OCI-LY3 (cell line): ENCODE results near the gene SERTAD3.
"Not testable (repeated sequence)": the region's sequence is repeated elsewhere in the genome, so short reads cannot be mapped to it uniquely, and the experiment has no call there.

Experiments
- H2AFZ ChIP-seq: fragments of 200-600, 300-600 bp; shearing (Covaris generic); 2 replicates; pipeline ENCODE4 v1.6.0; 2014; ENCODE audit warnings: antibody characterized with exemption, low read depth, low read length
- H3K27ac ChIP-seq: fragments of 200-600, 300-600 bp; sonication (generic); 2 replicates; pipeline ENCODE4 v1.5.1; 2014; ENCODE audit warnings: mild to moderate bottlenecking, low read length, moderate library complexity, mixed read lengths
- H3K27me3 ChIP-seq: fragments of 200-600, 300-600 bp; sonication (generic); 2 replicates; pipeline ENCODE4 v1.6.1; 2014; ENCODE audit warnings: low read depth, low read length, mixed read lengths
- H3K36me3 ChIP-seq: fragments of 200-600, 300-600 bp; sonication (generic); replicated peaks from 2 replicates; pipeline ENCODE3; 2014; ENCODE audit warnings: low read depth, low read length, mixed read lengths
- H3K4me1 ChIP-seq: fragments of 300-600, 200-600 bp; sonication (generic); 2 replicates; pipeline ENCODE4 v1.6.1; 2014; ENCODE audit warnings: low read length, mixed read lengths
- H3K4me2 ChIP-seq: fragments of 200-600, 300-600 bp; sonication (generic); 2 replicates; pipeline ENCODE4 v1.6.1; 2014; ENCODE audit warnings: low read length, mixed read lengths
- H3K4me3 ChIP-seq: fragments of 300-600, 200-600 bp; sonication (generic); 2 replicates; pipeline ENCODE4 v1.5.1; 2014; ENCODE audit warnings: antibody characterized with exemption, mild to moderate bottlenecking, low read length, moderate library complexity
- H3K79me2 ChIP-seq: fragments of 300-600, 200-600 bp; shearing (Covaris generic); 2 replicates; pipeline ENCODE4 v1.6.1; 2014; ENCODE audit warnings: mild to moderate bottlenecking, low read length, mixed read lengths
- H3K9ac ChIP-seq: fragments of 300-600, 200-600 bp; shearing (Covaris generic); 2 replicates; pipeline ENCODE4 v1.6.0; 2014; ENCODE audit warnings: mild to moderate bottlenecking, low read length, moderate library complexity
- H3K9me3 ChIP-seq: fragments of 200-600, 300-600 bp; shearing (Covaris generic); 2 replicates; pipeline ENCODE4 v1.6.1; 2014; ENCODE audit warnings: low read length, mixed read lengths; ENCODE audit not compliant: insufficient read depth
- H4K20me1 ChIP-seq: fragments of 200-600, 300-600 bp; sonication (generic); 2 replicates; pipeline ENCODE4 v1.6.1; 2016; ENCODE audit warnings: low read length, mixed read lengths; ENCODE audit not compliant: insufficient read depth
- EZH2phosphoT487 ChIP-seq: fragments of 200-600 bp; shearing (Covaris generic); IDR thresholded peaks from 2 replicates; pipeline ENCODE4 v1.6.1; 2018; ENCODE audit warnings: antibody characterized with exemption, mixed run types, low read depth
- TF ChIP-seq, protein P1 (sequence below): fragments of 200-600, 300-600 bp; sonication (generic); IDR thresholded peaks from 2 replicates; pipeline ENCODE4 v1.5.1; 2014; ENCODE audit warnings: antibody characterized with exemption, low read length, low read depth

The SERTAD3 gene

GRCh38 chr19:40441719-40442253 lies 2.3 kb downstream of the SERTAD3 start:
- Histone ChIP-seq H3K4me1 (peaks cover 6% of the 10 kb centered on the region), H3K4me3 (peak overlapping the region; percentile 96), H3K79me2 (peaks cover 31% of the 10 kb centered on the region), H3K36me3 (peaks cover 29% of the 10 kb centered on the region), H2AFZ (no peak overlapping the region), H3K27me3 (no peaks in the 10 kb centered on the region), H4K20me1 (peaks cover 29% of the 10 kb centered on the region), H3K4me2 (peak overlapping the region; percentile 75), H3K27ac (no peak overlapping the region), H3K9me3 (no peaks in the 10 kb centered on the region), H3K9ac (no peak overlapping the region)
- TF ChIP-seq, protein P1, sequence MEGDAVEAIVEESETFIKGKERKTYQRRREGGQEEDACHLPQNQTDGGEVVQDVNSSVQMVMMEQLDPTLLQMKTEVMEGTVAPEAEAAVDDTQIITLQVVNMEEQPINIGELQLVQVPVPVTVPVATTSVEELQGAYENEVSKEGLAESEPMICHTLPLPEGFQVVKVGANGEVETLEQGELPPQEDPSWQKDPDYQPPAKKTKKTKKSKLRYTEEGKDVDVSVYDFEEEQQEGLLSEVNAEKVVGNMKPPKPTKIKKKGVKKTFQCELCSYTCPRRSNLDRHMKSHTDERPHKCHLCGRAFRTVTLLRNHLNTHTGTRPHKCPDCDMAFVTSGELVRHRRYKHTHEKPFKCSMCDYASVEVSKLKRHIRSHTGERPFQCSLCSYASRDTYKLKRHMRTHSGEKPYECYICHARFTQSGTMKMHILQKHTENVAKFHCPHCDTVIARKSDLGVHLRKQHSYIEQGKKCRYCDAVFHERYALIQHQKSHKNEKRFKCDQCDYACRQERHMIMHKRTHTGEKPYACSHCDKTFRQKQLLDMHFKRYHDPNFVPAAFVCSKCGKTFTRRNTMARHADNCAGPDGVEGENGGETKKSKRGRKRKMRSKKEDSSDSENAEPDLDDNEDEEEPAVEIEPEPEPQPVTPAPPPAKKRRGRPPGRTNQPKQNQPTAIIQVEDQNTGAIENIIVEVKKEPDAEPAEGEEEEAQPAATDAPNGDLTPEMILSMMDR: no peak
- TF ChIP-seq EZH2phosphoT487: no peak

- H3K4me3 ChIP-seq: no peak overlapping the region
- H3K9me3 ChIP-seq: no peaks in the 10 kb centered on the region
- H3K27me3 ChIP-seq: no peaks in the 10 kb centered on the region
- H3K4me2 ChIP-seq: no peak overlapping the region
- no peak overlapping the region for H3K9ac ChIP-seq
- TF ChIP-seq, protein P1: no peak
- no peak for TF ChIP-seq EZH2phosphoT487
- peaks cover 29% of the 10 kb centered on the region for H3K36me3 ChIP-seq
- H3K79me2 ChIP-seq: peaks cover 22% of the 10 kb centered on the region
- no peak overlapping the region for H2AFZ ChIP-seq
- peaks cover 29% of the 10 kb centered on the region for H4K20me1 ChIP-seq
- H3K4me1 ChIP-seq: peaks cover 35% of the 10 kb centered on the region
- no peak overlapping the region for H3K27ac ChIP-seq
Measured at GRCh38 chr19:40438284-40438683, 5.9 kb downstream of the SERTAD3 start.

- no peaks in the 10 kb centered on the region for H3K79me2 ChIP-seq
- TF ChIP-seq EZH2phosphoT487: no peak
- TF ChIP-seq, protein P1: no peak
- peak overlapping the region; percentile 95 for H3K4me2 ChIP-seq
- H3K9ac ChIP-seq: peak overlapping the region; percentile 78
- peak overlapping the region; percentile 97 for H2AFZ ChIP-seq
- H3K4me1 ChIP-seq: peaks cover 34% of the 10 kb centered on the region
- no peaks in the 10 kb centered on the region for H3K9me3 ChIP-seq
- peak overlapping the region; percentile 80 for H3K27ac ChIP-seq
- no peaks in the 10 kb centered on the region for H4K20me1 ChIP-seq
- H3K36me3 ChIP-seq: no peaks in the 10 kb centered on the region
- H3K4me3 ChIP-seq: peak overlapping the region; percentile 76
- H3K27me3 ChIP-seq: no peaks in the 10 kb centered on the region
Measured at GRCh38 chr19:40433391-40434216, 10.5 kb downstream of the SERTAD3 start.

- H3K4me1 ChIP-seq: peaks cover 34% of the 10 kb centered on the region
- H2AFZ ChIP-seq, H3K4me2 ChIP-seq, H4K20me1 ChIP-seq, H3K4me3 ChIP-seq, H3K9ac ChIP-seq, H3K36me3 ChIP-seq, H3K9me3 ChIP-seq, H3K27me3 ChIP-seq, H3K79me2 ChIP-seq, H3K27ac ChIP-seq: not testable (repeated sequence)
Measured at GRCh38 chr19:40432760-40433159, 11.4 kb downstream of the SERTAD3 start.
